Pancreas (tissue), 10 donors: ENCODE measurements around the gene DPH7. TPM values are rescaled to one million over a fixed set of nuclear protein-coding genes. Genes with fewer than 3 reads are reported as not detected.

ENCODE experiments used
- ATAC-seq, 4 donors: fragments of 200-7000 bp; cut with Tn5 transposase; one replicate each; pipeline versions ENCODE4 v1.8.0 to v1.9.1; 2020; ENCODE audit warnings: mild to moderate bottlenecking in 4 of 4, moderate library complexity in 4 of 4
- DNase-seq, 6 donors: peaks; one replicate each; pipeline ENCODE4 v3.0.0-alpha.2; 2020
- FAIRE-seq: peaks from 2 replicates; lab custom pipeline; 2012; peaks lifted over from hg19 to GRCh38; lab: Jason Lieb, UNC
- H3K27ac ChIP-seq, 4 donors: fragments of 200-600 bp; sonication (generic); 1 replicate in 3 of 4; 2 replicates in 1 of 4; pipeline versions ENCODE4 v1.5.0 to v1.8.0; 2020
- H3K27me3 ChIP-seq, 4 donors: fragments of 200-600 bp; one replicate each; pipeline ENCODE4 v1.8.0; 2021
- H3K36me3 ChIP-seq, 3 donors: fragments of 200-600 bp; sonication (generic) in 1 of 3; one replicate each; pipeline versions ENCODE4 v1.5.0 to v1.8.0; 2020 to 2021
- H3K4me1 ChIP-seq, 3 donors: fragments of 200-600 bp; one replicate each; pipeline ENCODE4 v1.8.0; 2021
- H3K4me3 ChIP-seq, 4 donors: fragments of 200-600 bp; sonication (generic) in 2 of 4; one replicate each; pipeline versions ENCODE4 v1.5.0 to v1.8.0; 2020 to 2021
- H3K9me3 ChIP-seq, 4 donors: fragments of 200-600 bp; one replicate each; pipeline ENCODE4 v1.8.0; 2021
- WGBS, 2 donors: extraction: QIAGEN DNeasy Blood & Tissue Kit; methylation state at CpG; one replicate each; pipeline ENCODE4 v1.1.7; 2013; 5-methylcytosine and 5-hydroxymethylcytosine counted together
- intact Hi-C, 3 donors: fragments of 100-400 bp; cut with DNase I; formaldehyde crosslinking; loops; one replicate each; pipeline versions ENCODE4 v1.11.1 to v1.14.2; 2022
- polyA plus RNA-seq, 2 donors: library from polyadenylated mRNA; stranded (reverse); fragments of 200-250 nt; gene quantifications; one replicate each; pipeline ENCODE4 v1.2.3, GENCODE V29; 2013
- total RNA-seq, 6 donors: library from RNA; stranded (reverse); fragmentation: NEBNext Ultra II Directional in 4 of 6; extraction: Animal tissue kit (Norgen Biotek cat#: 25700) in 4 of 6; gene quantifications; one replicate each; pipeline versions ENCODE4 v1.2.1 to v1.2.4, GENCODE V29; 2021 to 2023
- TF ChIP-seq, protein P1 (sequence below), 4 donors: fragments of 200-600 bp; sonication (generic) in 3 of 4; IDR thresholded peaks; one replicate each; pipeline versions ENCODE4 v1.5.0 to v1.8.0; 2021; ENCODE audit warnings: antibody characterized with exemption in 4 of 4
- donor health status: healthy with polysubstance abuse.
- donor health status: DM: no; HTN: no; CAD: no; lungs with moderate emphysema.
- donor health status: DM: no; HTN: no; CAD: no.
- donor health status: control.
- donor health status: control.
- donor health status: Bipolar disorder and iron deficiency.
- donor health status: DM: yes; HTN: yes; CAD: no.
- donor health status: DM: no; HTN: no; CAD: no.
- donor health status: DM: no; HTN: no; CAD: no.
- donor health status: DM: yes; HTN: yes; CAD: no.

Gene DPH7
- total and polyA plus RNA-seq, 8 donors, result 16.7 to 174 (median 24.8) TPM

DNA sequence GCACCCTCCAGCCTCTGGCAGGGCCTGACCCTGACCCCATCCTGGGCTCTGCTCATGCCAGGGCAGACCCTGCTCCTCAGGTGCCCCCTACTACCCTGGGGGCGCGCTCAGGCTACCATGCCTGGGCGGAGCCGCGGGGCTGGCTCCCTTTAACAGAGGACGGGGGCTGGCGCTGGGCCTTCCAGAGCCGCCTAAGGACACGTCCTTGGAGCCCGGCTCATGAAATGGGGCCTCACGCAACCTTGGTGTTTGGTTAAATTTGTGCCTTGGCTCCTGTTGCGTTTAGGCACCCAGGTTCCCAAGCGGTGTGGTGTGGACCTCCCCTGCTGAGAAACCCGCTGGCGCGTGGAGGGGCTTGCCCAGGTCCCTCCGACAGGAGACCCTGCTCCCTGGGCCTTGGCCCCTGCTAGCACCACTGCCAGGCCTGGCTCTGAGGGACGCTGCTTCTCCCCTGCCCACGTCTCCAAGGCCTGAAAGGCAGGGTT lies 36.7 kb upstream of the DPH7 start:
- Histone ChIP-seq H3K36me3 (peaks cover 0 to 7% (median 0%) of the 10 kb centered on the region in 3 donors), H3K9me3 (no peaks in the 10 kb centered on the region), H3K27me3 (no peaks in the 10 kb centered on the region), H3K4me3 (no peak overlapping the region), H3K27ac (no peak overlapping the region), H3K4me1 (peaks cover 33 to 38% (median 33%) of the 10 kb centered on the region in 3 donors)
- DNase-seq (peak in 2 of 6 donors; percentile 30 to 76), ATAC-seq (no peak), FAIRE-seq (no peak)
- TF ChIP-seq, protein P1, sequence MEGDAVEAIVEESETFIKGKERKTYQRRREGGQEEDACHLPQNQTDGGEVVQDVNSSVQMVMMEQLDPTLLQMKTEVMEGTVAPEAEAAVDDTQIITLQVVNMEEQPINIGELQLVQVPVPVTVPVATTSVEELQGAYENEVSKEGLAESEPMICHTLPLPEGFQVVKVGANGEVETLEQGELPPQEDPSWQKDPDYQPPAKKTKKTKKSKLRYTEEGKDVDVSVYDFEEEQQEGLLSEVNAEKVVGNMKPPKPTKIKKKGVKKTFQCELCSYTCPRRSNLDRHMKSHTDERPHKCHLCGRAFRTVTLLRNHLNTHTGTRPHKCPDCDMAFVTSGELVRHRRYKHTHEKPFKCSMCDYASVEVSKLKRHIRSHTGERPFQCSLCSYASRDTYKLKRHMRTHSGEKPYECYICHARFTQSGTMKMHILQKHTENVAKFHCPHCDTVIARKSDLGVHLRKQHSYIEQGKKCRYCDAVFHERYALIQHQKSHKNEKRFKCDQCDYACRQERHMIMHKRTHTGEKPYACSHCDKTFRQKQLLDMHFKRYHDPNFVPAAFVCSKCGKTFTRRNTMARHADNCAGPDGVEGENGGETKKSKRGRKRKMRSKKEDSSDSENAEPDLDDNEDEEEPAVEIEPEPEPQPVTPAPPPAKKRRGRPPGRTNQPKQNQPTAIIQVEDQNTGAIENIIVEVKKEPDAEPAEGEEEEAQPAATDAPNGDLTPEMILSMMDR (IDR thresholded peaks at IDR 0.05), result no peak
- WGBS, 2 donors, result 60 to 68% methylated on average over 19 of the region's 19 CpGs
- intact Hi-C loops, result no loop called here

GRCh38 chr9:137614631-137615386 lies 36.1 kb upstream of the DPH7 start:
- H3K9me3 ChIP-seq, result no peaks in the 10 kb centered on the region
- FAIRE-seq, result no peak
- peaks cover 26 to 32% (median 27%) of the 10 kb centered on the region in 3 donors for H3K4me1 ChIP-seq
- no peak overlapping the region for H3K4me3 ChIP-seq
- TF ChIP-seq, protein P1 (IDR thresholded peaks at IDR 0.05), result no peak
- DNase-seq, result peak in 2 of 6 donors; percentile 22 to 76
- H3K27ac ChIP-seq, result peak overlapping the region in 1 of 4 donors; percentile 5
- WGBS, 2 donors, result 83 to 89% methylated on average over 25 of the region's 25 CpGs
- H3K36me3 ChIP-seq, result peaks cover 0 to 7% (median 0%) of the 10 kb centered on the region in 3 donors
- H3K27me3 ChIP-seq, result no peaks in the 10 kb centered on the region
- no peak for ATAC-seq
- intact Hi-C loops, result no loop called here

DNA sequence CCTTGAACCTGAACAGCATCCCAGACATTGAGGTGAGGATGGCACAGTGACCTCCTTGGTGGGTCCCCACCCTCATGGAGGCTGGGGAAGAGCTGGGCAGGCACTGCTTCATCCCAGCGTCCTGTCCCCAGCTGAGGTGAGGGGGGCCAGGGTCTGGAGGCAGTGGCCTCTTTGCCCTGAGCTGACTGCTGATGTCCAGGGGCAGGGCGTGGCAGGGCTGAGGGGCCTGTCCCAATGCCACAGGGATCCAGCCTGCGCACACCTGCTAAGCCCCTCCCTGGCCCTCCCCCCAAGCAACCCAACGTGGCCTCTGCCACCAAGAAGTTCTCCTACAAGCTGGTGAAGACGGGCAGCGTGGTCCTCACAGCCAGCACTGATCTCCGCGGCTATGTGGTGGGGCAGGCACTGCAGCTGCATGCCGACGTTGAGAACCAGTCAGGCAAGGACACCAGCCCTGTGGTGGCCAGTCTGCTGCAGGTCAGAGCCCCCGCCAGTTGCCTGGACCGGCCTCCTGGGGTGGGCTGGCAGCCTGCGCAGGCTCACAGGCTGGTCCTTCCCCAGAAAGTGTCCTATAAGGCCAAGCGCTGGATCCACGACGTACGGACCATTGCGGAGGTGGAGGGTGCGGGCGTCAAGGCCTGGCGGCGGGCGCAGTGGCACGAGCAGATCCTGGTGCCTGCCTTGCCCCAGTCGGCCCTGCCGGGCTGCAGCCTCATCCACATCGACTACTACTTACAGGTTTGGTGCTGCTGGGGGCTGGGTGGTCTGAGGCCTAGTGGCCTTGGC lies 35.2 kb upstream of the DPH7 start:
- FAIRE-seq (no peak), DNase-seq (peak in 1 of 6 donors; percentile 76), ATAC-seq (no peak)
- H3K4me1 ChIP-seq, result peaks cover 24 to 31% (median 27%) of the 10 kb centered on the region in 3 donors
- TF ChIP-seq, protein P1 (IDR thresholded peaks at IDR 0.05), result no peak
- H3K4me3 ChIP-seq, result no peak overlapping the region
- H3K27ac ChIP-seq, result peak overlapping the region; percentile 84 to 92 (median 89)
- H3K9me3 ChIP-seq, result no peaks in the 10 kb centered on the region
- 88 to 93% methylated on average over 16 to 27 of the region's 27 CpGs for WGBS, 2 donors
- no peaks in the 10 kb centered on the region for H3K27me3 ChIP-seq
- H3K36me3 ChIP-seq, result peaks cover 0 to 7% (median 0%) of the 10 kb centered on the region in 3 donors
- intact Hi-C loops, result no loop called here

- H3K9me3 ChIP-seq, result no peaks in the 10 kb centered on the region
- no peak for FAIRE-seq
- ATAC-seq, result no peak
- peaks cover 24 to 31% (median 29%) of the 10 kb centered on the region in 3 donors for H3K4me1 ChIP-seq
- H3K27me3 ChIP-seq, result no peaks in the 10 kb centered on the region
- peak in 2 of 6 donors; percentile 57 to 73 for DNase-seq
- intact Hi-C loops, result no loop called here
- H3K4me3 ChIP-seq, result no peak overlapping the region
- peak overlapping the region; percentile 84 to 92 (median 89) for H3K27ac ChIP-seq
- 80 to 87% methylated on average over 5 of the region's 5 CpGs for WGBS, 2 donors
- TF ChIP-seq, protein P1 (IDR thresholded peaks at IDR 0.05), result no peak
- peaks cover 0 to 7% (median 0%) of the 10 kb centered on the region in 3 donors for H3K36me3 ChIP-seq
Measured at GRCh38 chr9:137613259-137613658, 34.5 kb upstream of the DPH7 start.
